Fibroblast of villous mesenchyme (primary cell): ENCODE data around the gene ANKS1B. TPM values are rescaled to one million over a fixed set of nuclear protein-coding genes. Genes with fewer than 3 reads are reported as not detected.

ENCODE experiments used
- DNase-seq: peaks from one replicate; pipeline ENCODE4 v3.0.0-alpha.2; 2010; ENCODE audit warnings: low read depth
- H3K4me3 ChIP-seq: 2 replicates; pipeline ENCODE4 v1.5.1; 2011; ENCODE audit warnings: low read depth, mild to moderate bottlenecking, low read length
- total RNA-seq: library from RNA; depleted of rRNA; stranded (reverse); fragments of >200 nt; gene quantifications from 2 replicates; pipeline ENCODE4 v1.2.3, GENCODE V29; 2012
- TF ChIP-seq, protein P1 (sequence below): IDR thresholded peaks from 2 replicates; pipeline ENCODE4 v1.5.1; 2012; ENCODE audit warnings: low read depth, mild to moderate bottlenecking, low read length; ENCODE audit not compliant: insufficient read depth

The ANKS1B gene
- total RNA-seq, 1 donor = 0.86 TPM

DNA sequence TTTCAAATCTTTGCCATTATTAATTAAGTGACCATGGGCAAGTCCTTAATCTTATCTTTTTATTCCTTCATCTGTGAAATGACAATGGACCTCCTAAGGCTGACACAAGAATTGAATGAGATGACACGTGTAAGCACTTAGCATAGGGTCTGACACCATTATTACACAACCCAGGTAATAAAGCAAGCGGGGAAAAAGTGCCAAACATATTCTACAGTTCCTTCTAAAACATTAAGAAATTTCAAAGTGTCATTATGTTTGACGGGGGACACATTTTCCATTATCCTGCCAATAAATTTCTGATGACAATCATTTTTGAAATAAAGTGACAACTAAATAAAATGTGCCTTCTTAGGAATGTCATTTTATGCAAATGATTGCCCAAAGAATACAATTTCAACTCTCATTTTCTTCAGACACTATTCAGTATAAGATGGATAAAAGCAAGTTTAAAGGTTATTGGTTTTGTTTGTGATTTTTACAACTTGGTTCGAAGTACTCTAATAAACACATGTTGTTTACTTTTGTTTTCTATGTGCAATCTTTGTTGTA, 3.0 kb downstream of the ANKS1B start:
- no peak overlapping the region for H3K4me3 ChIP-seq
- TF ChIP-seq, protein P1, sequence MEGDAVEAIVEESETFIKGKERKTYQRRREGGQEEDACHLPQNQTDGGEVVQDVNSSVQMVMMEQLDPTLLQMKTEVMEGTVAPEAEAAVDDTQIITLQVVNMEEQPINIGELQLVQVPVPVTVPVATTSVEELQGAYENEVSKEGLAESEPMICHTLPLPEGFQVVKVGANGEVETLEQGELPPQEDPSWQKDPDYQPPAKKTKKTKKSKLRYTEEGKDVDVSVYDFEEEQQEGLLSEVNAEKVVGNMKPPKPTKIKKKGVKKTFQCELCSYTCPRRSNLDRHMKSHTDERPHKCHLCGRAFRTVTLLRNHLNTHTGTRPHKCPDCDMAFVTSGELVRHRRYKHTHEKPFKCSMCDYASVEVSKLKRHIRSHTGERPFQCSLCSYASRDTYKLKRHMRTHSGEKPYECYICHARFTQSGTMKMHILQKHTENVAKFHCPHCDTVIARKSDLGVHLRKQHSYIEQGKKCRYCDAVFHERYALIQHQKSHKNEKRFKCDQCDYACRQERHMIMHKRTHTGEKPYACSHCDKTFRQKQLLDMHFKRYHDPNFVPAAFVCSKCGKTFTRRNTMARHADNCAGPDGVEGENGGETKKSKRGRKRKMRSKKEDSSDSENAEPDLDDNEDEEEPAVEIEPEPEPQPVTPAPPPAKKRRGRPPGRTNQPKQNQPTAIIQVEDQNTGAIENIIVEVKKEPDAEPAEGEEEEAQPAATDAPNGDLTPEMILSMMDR = no peak
- DNase-seq = no peak

DNA sequence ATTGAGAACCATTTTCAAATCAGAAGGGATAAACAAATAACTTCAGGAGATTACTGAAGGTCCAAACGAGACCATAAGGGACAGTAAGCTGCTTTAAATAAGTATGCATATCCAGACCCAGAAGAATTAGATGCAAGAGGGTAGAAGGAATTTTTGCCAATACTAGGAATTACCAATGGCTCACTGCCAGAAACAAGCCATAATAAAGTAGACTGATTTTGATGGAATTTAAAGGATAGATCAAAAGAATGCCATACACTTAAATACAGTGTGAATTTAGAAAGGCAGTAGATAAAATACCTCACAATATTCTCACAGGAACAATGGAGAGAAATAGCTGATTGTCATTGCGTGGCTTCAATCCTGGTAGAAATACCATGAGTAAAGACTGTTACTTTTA, 5.3 kb downstream of the ANKS1B start:
- no peak overlapping the region for H3K4me3 ChIP-seq
- no peak for DNase-seq
- TF ChIP-seq, protein P1 = no peak

DNA sequence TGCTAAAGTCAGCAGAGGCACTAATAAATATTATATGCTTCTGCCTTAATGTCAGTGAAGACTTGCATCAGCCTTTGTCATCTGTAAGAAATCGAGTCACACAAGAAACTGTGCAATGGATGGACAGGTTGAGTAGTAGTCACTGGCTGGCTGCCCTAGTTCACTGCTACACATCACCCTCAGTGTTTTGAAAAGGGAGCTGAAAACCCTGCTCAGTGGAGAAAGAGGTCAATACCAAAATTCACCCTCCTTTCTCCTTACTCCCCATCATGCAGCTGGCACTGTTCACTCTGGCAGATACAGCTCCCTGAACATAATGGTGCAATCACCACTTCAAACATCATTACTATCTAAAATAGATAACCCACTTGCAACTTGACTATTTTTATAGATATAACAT, 6.6 kb downstream of the ANKS1B start:
- no peak for DNase-seq
- TF ChIP-seq, protein P1 = no peak
- H3K4me3 ChIP-seq = no peak overlapping the region

DNA sequence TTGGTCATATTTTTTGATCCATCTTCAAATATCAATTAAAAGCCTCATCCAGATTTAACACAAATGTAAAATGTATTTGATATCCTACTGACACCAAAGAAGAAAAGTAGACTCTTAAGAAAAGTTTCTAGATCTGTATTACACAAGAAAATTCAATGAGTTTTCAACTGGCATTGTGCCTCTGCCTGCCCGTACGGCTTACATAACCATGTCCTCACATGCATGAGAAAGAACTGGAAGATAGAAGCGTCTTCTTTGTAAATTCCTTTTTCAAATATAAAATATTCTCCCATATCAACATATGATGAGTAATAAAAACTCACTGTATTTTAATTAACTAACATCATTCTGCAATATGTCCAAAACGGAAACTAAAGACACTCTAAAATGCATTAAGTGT, 7.2 kb downstream of the ANKS1B start:
- no peak overlapping the region for H3K4me3 ChIP-seq
- DNase-seq = no peak
- TF ChIP-seq, protein P1 = no peak

DNA sequence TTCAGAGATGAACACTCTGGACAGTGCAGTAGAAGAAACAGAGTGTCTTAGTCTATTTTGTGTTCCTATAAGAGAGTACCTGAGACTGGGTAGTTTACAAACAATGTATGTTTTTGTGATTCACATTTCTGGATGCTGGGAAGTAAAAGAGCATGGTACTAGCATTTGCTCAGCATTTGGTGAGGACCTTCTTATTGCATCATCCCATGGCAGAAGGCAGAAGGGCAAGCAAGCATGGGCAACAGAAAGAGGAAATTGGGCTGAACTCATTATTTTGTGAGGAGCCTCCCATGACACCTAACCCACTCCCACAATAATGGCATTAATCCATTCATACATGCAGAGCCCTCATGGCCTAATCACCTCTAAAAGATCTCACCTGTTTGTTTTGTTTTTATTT, 8.0 kb downstream of the ANKS1B start:
- no peak overlapping the region for H3K4me3 ChIP-seq
- DNase-seq = no peak
- TF ChIP-seq, protein P1 = no peak

DNA sequence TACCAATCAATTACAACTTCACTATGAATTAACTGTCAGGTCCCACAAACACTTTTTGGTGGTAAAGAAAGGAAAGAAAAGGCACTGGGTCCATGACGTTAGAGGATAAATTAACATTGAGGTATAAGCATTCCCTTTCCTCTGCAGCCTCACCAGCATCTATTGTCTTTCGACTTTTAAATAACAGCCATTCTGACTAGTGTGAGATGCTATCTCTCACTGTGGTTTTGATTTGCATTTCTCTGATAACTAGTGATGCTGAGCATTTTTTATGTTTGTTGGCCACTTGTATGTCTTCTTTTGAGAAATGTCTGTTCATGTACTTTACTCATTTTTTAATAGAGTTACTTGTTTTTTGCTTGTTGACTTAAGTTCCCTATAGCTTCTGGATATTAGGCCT, 9.4 kb downstream of the ANKS1B start:
- TF ChIP-seq, protein P1 = no peak

DNA sequence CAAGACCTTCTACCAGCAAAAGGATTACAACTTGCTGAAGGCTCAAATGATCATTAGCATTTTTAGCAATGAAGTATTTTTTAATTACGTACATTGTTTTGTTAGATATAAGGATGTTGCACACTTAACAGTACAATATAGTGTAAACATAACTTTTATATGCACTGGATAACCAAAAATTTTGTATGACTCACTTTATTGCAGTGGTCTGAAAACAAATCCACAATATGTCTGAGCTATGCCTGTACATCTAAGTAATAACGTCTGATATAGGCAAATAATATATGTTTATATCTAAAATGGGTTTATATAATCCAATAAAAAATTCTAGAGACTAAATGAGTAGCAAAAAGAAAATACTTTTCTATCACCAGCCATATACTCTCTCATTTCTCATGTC, 10.6 kb downstream of the ANKS1B start:
- DNase-seq = no peak
- H3K4me3 ChIP-seq = no peak overlapping the region
- TF ChIP-seq, protein P1 = no peak

More for the DNA sequence above, 9.4 kb downstream of the ANKS1B start:
- DNase-seq = no peak
- no peak overlapping the region for H3K4me3 ChIP-seq
